CD4-positive, alpha-beta T cell (primary cell): ENCODE measurements around the gene FGF4. TPM values are rescaled to one million over a fixed set of nuclear protein-coding genes. Genes with fewer than 3 reads are reported as not detected.

Experiments
- ATAC-seq: fragments of 200-7000 bp; cut with Tn5 transposase; one replicate; pipeline ENCODE4 v1.10.0; 2022; ENCODE audit warnings: mild to moderate bottlenecking; ENCODE audit not compliant: poor library complexity
- CTCF ChIA-PET: fragments of 350-600 bp; sonication (Branson Sonifier 250); formaldehyde crosslinking; loops from one replicate; lab custom pipeline; 2021; ENCODE audit warnings: antibody characterized with exemption, inconsistent platforms; lab: Charles Lee
- POLR2A ChIA-PET: fragments of 350-600 bp; sonication (Branson Sonifier 250); formaldehyde crosslinking; loops from one replicate; lab custom pipeline; 2021; ENCODE audit warnings: antibody characterized with exemption, inconsistent platforms; lab: Charles Lee
- DNase-seq, 14 experiments: peaks; one replicate each; pipeline ENCODE4 v3.0.0-alpha.2; 2013 to 2020; ENCODE audit warnings: mixed read lengths in 2 of 14
- H3K27ac ChIP-seq, 2 donors: one replicate each; pipeline versions ENCODE4 v1.5.1 to v1.7.0; 2013; ENCODE audit warnings: low read length in 2 of 2, low read depth in 1 of 2, mild to moderate bottlenecking in 1 of 2
- H3K27me3 ChIP-seq, 2 experiments: 1 replicate in 1 of 2; 2 replicates in 1 of 2; pipeline versions ENCODE4 v1.6.1 to v1.7.0; 2013; ENCODE audit warnings: low read length in 2 of 2, control low read depth in 1 of 2, mild to moderate bottlenecking in 1 of 2, moderate library complexity in 1 of 2; ENCODE audit not compliant: insufficient read depth in 2 of 2, control insufficient read depth in 1 of 2
- H3K36me3 ChIP-seq: one replicate; pipeline ENCODE4 v1.6.1; 2013; ENCODE audit warnings: low read length, control low read depth; ENCODE audit not compliant: insufficient read depth
- H3K4me1 ChIP-seq: one replicate; pipeline ENCODE4 v1.6.1; 2013; ENCODE audit warnings: low read length, control low read depth; ENCODE audit not compliant: insufficient read depth
- H3K4me3 ChIP-seq: one replicate; pipeline ENCODE4 v1.5.1; 2013; ENCODE audit warnings: mild to moderate bottlenecking, low read length, moderate library complexity
- H3K9me3 ChIP-seq, 2 experiments: 1 replicate in 1 of 2; 2 replicates in 1 of 2; pipeline versions ENCODE4 v1.6.1 to v1.7.0; 2013; ENCODE audit warnings: low read length in 2 of 2, mild to moderate bottlenecking in 2 of 2, control low read depth in 1 of 2, moderate library complexity in 1 of 2; ENCODE audit not compliant: control insufficient read depth in 1 of 2, insufficient read depth in 1 of 2
- H3K27ac Mint-ChIP-seq: one replicate; pipeline ENCODE4 v1.8.0; 2020; ENCODE audit warnings: mixed read lengths
- H3K27me3 Mint-ChIP-seq: one replicate; pipeline ENCODE4 v1.8.0; 2021; ENCODE audit warnings: mixed read lengths
- H3K36me3 Mint-ChIP-seq: one replicate; pipeline ENCODE4 v1.8.0; 2021; ENCODE audit warnings: low read depth, mixed read lengths
- H3K4me1 Mint-ChIP-seq: one replicate; pipeline ENCODE4 v1.8.0; 2021; ENCODE audit warnings: low read depth, mixed read lengths
- H3K4me3 Mint-ChIP-seq: one replicate; pipeline ENCODE4 v1.8.0; 2020; ENCODE audit warnings: mild to moderate bottlenecking, mixed read lengths
- H3K9me3 Mint-ChIP-seq: one replicate; pipeline ENCODE4 v1.8.0; 2020; ENCODE audit warnings: mixed read lengths
- CTCF ChIP-seq: fragments of 200-600 bp; IDR thresholded peaks from one replicate; pipeline ENCODE4 v1.8.0; 2022; ENCODE audit warnings: antibody characterized with exemption, mild to moderate bottlenecking
- intact Hi-C, 2 experiments: fragments of 100-400 bp; cut with DNase I in 1 of 2; cut with micrococcal nuclease in 1 of 2; formaldehyde crosslinking; loops; one replicate each; pipeline versions ENCODE4 v1.15.1 to v1.9.0; 2023 to 2025; cut with DNase I, micrococcal nuclease
- total RNA-seq, 174 experiments: library from RNA in 2 of 174; stranded (reverse) in 2 of 174; gene quantifications; one replicate each; pipeline ENCODE4 v1.2.3 and lab custom pipeline; 2021 to 2026

Gene FGF4
- total RNA-seq, 2 experiments from 2014 or later: not detected

GRCh38 chr11:69796063-69796462, 20.9 kb upstream of the FGF4 start:
- H3K4me1 Mint-ChIP-seq: no peaks in the 10 kb centered on the region
- TF ChIP-seq CTCF: no peak
- Histone ChIP-seq H3K4me1 (no peaks in the 10 kb centered on the region), H3K27ac (no peak overlapping the region), H3K9me3 (peaks cover 0 to 17% of the 10 kb centered on the region in 2 experiments), H3K4me3 (no peak overlapping the region), H3K36me3 (no peaks in the 10 kb centered on the region), H3K27me3 (no peaks in the 10 kb centered on the region)
- H3K27ac Mint-ChIP-seq: no peak overlapping the region
- no peaks in the 10 kb centered on the region for H3K9me3 Mint-ChIP-seq
- intact Hi-C loops: no loop called here
- ATAC-seq (no peak), DNase-seq (no peak)
- ChIA-PET POLR2A (no interaction called here), CTCF (interaction anchor here (0.7 kb wide), 1 partner anchor 105 kb away, joined by 3 read pairs; no protein-coding TSS in a partner anchor)
- H3K4me3 Mint-ChIP-seq: no peak overlapping the region
- no peaks in the 10 kb centered on the region for H3K36me3 Mint-ChIP-seq
- H3K27me3 Mint-ChIP-seq: no peaks in the 10 kb centered on the region

- Histone ChIP-seq H3K27ac (no peak overlapping the region), H3K4me3 (no peak overlapping the region), H3K27me3 (no peaks in the 10 kb centered on the region), H3K36me3 (no peaks in the 10 kb centered on the region), H3K9me3 (no peaks in the 10 kb centered on the region), H3K4me1 (no peaks in the 10 kb centered on the region)
- no peak for TF ChIP-seq CTCF
- Mint-ChIP-seq H3K4me1 (no peaks in the 10 kb centered on the region), H3K27me3 (no peaks in the 10 kb centered on the region), H3K27ac (no peak overlapping the region), H3K9me3 (no peaks in the 10 kb centered on the region), H3K36me3 (no peaks in the 10 kb centered on the region), H3K4me3 (no peak overlapping the region)
- ATAC-seq (no peak), DNase-seq (no peak)
- ChIA-PET CTCF (no interaction called here), POLR2A (no interaction called here)
- intact Hi-C loops: no loop called here
Observed at GRCh38 chr11:69791276-69792180, 16.4 kb upstream of the FGF4 start.

- no peak for TF ChIP-seq CTCF
- H3K4me3 Mint-ChIP-seq: no peak overlapping the region
- intact Hi-C loops: no loop called here
- H3K27ac ChIP-seq: no peak overlapping the region
- no peaks in the 10 kb centered on the region for H3K27me3 ChIP-seq
- no peaks in the 10 kb centered on the region for H3K36me3 Mint-ChIP-seq
- no peaks in the 10 kb centered on the region for H3K9me3 ChIP-seq
- CTCF ChIA-PET: no interaction called here
- no peak for ATAC-seq
- POLR2A ChIA-PET: no interaction called here
- no peak for DNase-seq
- no peaks in the 10 kb centered on the region for H3K4me1 ChIP-seq
- no peaks in the 10 kb centered on the region for H3K4me1 Mint-ChIP-seq
- no peaks in the 10 kb centered on the region for H3K9me3 Mint-ChIP-seq
- H3K27me3 Mint-ChIP-seq: no peaks in the 10 kb centered on the region
- H3K27ac Mint-ChIP-seq: no peak overlapping the region
- no peak overlapping the region for H3K4me3 ChIP-seq
- no peaks in the 10 kb centered on the region for H3K36me3 ChIP-seq
Observed at GRCh38 chr11:69788956-69789355, 13.8 kb upstream of the FGF4 start.
